SK-N-SH treated with all-trans-retinoic acid at 6 μM for 48 hours (cell line): ENCODE results near the gene F7.

Source experiments
- ATAC-seq: fragments of 200-7000 bp; cut with Tn5 transposase; 3 replicates; pipeline ENCODE4 v1.9.1; 2020; ENCODE audit warnings: mild to moderate bottlenecking, moderate library complexity
- ARNTL ChIP-seq: fragments of 450-650 bp; formaldehyde crosslinking; IDR thresholded peaks from 2 replicates; pipeline ENCODE4 v1.5.0; 2020; ENCODE audit warnings: low read depth, mild to moderate bottlenecking, moderate library complexity, borderline replicate concordance
- BACH2 ChIP-seq: fragments of 250-450 bp; sonication (Bioruptor Pico); IDR thresholded peaks from 2 replicates; pipeline ENCODE4 v1.9.0; 2021; ENCODE audit warnings: mild to moderate bottlenecking, borderline replicate concordance
- CREB5 ChIP-seq: fragments of 250-450 bp; sonication (Bioruptor Pico); IDR thresholded peaks from 2 replicates; pipeline ENCODE4 v1.5.1; 2020; ENCODE audit warnings: low read depth, mild to moderate bottlenecking, moderate library complexity
- CSDC2 ChIP-seq: fragments of 250-450 bp; sonication (Bioruptor Pico); IDR thresholded peaks from 2 replicates; pipeline ENCODE4 v1.5.0; 2020; ENCODE audit warnings: mild to moderate bottlenecking, moderate library complexity
- CSRNP3 ChIP-seq: fragments of 250-450 bp; sonication (Bioruptor Pico); IDR thresholded peaks from 2 replicates; pipeline ENCODE4 v1.5.1; 2021; ENCODE audit warnings: mild to moderate bottlenecking, moderate library complexity
- ESRRG ChIP-seq: fragments of 250-450 bp; sonication (Bioruptor Pico); IDR thresholded peaks from 2 replicates; pipeline ENCODE4 v1.6.1; 2021; ENCODE audit warnings: mild to moderate bottlenecking
- GLIS3 ChIP-seq: fragments of 250-450 bp; sonication (Bioruptor Pico); IDR thresholded peaks from 2 replicates; pipeline ENCODE4 v1.5.0; 2020; ENCODE audit warnings: mild to moderate bottlenecking, moderate library complexity
- ISL1 ChIP-seq: fragments of 250-450 bp; sonication (Bioruptor Pico); IDR thresholded peaks from 2 replicates; pipeline ENCODE4 v2.1.2; 2022; ENCODE audit warnings: mild to moderate bottlenecking, moderate library complexity
- PATZ1 ChIP-seq: fragments of 250-450 bp; sonication (Bioruptor Pico); IDR thresholded peaks from 2 replicates; pipeline ENCODE4 v1.8.0; 2020; ENCODE audit warnings: mild to moderate bottlenecking, moderate library complexity, borderline replicate concordance
- POU6F1 ChIP-seq: fragments of 250-450 bp; sonication (Bioruptor Pico); IDR thresholded peaks from 2 replicates; pipeline ENCODE4 v1.8.0; 2021; ENCODE audit warnings: low read depth, mild to moderate bottlenecking, moderate library complexity, borderline replicate concordance
- PPARA ChIP-seq: fragments of 250-450 bp; sonication (Bioruptor Pico); IDR thresholded peaks from 2 replicates; pipeline ENCODE4 v1.5.0; 2020; ENCODE audit warnings: mild to moderate bottlenecking, borderline replicate concordance
- RARB ChIP-seq: fragments of 250-450 bp; sonication (Bioruptor Pico); IDR thresholded peaks from 2 replicates; pipeline ENCODE4 v1.8.0; 2021; ENCODE audit warnings: mild to moderate bottlenecking, moderate library complexity
- TOX ChIP-seq: fragments of 250-450 bp; sonication (Bioruptor Pico); IDR thresholded peaks from 2 replicates; pipeline ENCODE4 v1.8.0; 2021; ENCODE audit warnings: mild to moderate bottlenecking, moderate library complexity, borderline replicate concordance
- TSHZ2 ChIP-seq: fragments of 250-450 bp; sonication (Bioruptor Pico); IDR thresholded peaks from 2 replicates; pipeline ENCODE4 v1.5.0; 2020; ENCODE audit warnings: mild to moderate bottlenecking, moderate library complexity
- ZFP3 ChIP-seq: fragments of 250-450 bp; sonication (Bioruptor Pico); IDR thresholded peaks from 2 replicates; pipeline ENCODE4 v1.5.0; 2020; ENCODE audit warnings: mild to moderate bottlenecking, moderate library complexity
- ZFP30 ChIP-seq: fragments of 450-650 bp; formaldehyde crosslinking; IDR thresholded peaks from 2 replicates; pipeline ENCODE4 v1.5.0; 2022; ENCODE audit warnings: mild to moderate bottlenecking, moderate library complexity
- ZNF565 ChIP-seq: fragments of 450-650 bp; formaldehyde crosslinking; conservative IDR thresholded peaks from 2 replicates; pipeline ENCODE4 v1.5.0; 2020; ENCODE audit warnings: low read depth, mild to moderate bottlenecking, moderate library complexity
- ZNF70 ChIP-seq: fragments of 450-650 bp; formaldehyde crosslinking; IDR thresholded peaks from 2 replicates; pipeline ENCODE4 v1.5.0; 2020; ENCODE audit warnings: mild to moderate bottlenecking, moderate library complexity
- ZNF8 ChIP-seq: fragments of 450-650 bp; formaldehyde crosslinking; IDR thresholded peaks from 2 replicates; pipeline ENCODE4 v1.5.0; 2020; ENCODE audit warnings: mild to moderate bottlenecking, moderate library complexity

The F7 gene

GRCh38 chr13:113150550-113151365, 45.2 kb downstream of the F7 start:
- ATAC-seq, result no peak
- TF ChIP-seq ZFP30 (CRISPR knock-in tag), result no peak
- TF ChIP-seq POU6F1, result no peak
- TF ChIP-seq ZNF8 (CRISPR knock-in tag), result no peak
- no peak for TF ChIP-seq ZFP3
- no peak for TF ChIP-seq RARB (CRISPR knock-in tag)
- TF ChIP-seq PPARA (CRISPR knock-in tag), result no peak
- TF ChIP-seq, all 23 proteins: peak for 0

- no peak for ATAC-seq
- TF ChIP-seq ISL1 (CRISPR knock-in tag) (no peak), CSDC2 (no peak), ESRRG (CRISPR knock-in tag) (no peak), PATZ1 (CRISPR knock-in tag) (no peak), CSRNP3 (CRISPR knock-in tag) (no peak), ARNTL (CRISPR knock-in tag) (no peak), TOX (CRISPR knock-in tag) (no peak)
These were observed 46.4 kb downstream of the F7 start for GRCh38 chr13:113151745-113152690.

- ATAC-seq, result no peak
- TF ChIP-seq GLIS3 (CRISPR knock-in tag) (no peak), ISL1 (CRISPR knock-in tag) (no peak), ZFP30 (CRISPR knock-in tag) (no peak)
These were observed 47.0 kb downstream of the F7 start for GRCh38 chr13:113152691-113152983.

- peak; percentile 63 for ATAC-seq
- no peak for TF ChIP-seq GLIS3 (CRISPR knock-in tag)
- TF ChIP-seq TSHZ2 (CRISPR knock-in tag), result no peak
- no peak for TF ChIP-seq ZNF565
- no peak for TF ChIP-seq ZNF8 (CRISPR knock-in tag)
- TF ChIP-seq ZFP30 (CRISPR knock-in tag), result no peak
- no peak for TF ChIP-seq CSRNP3 (CRISPR knock-in tag)
- TF ChIP-seq BACH2 (CRISPR knock-in tag), result no peak
- no peak for TF ChIP-seq ESRRG (CRISPR knock-in tag)
- no peak for TF ChIP-seq PATZ1 (CRISPR knock-in tag)
- TF ChIP-seq ARNTL (CRISPR knock-in tag), result no peak
- no peak for TF ChIP-seq PPARA (CRISPR knock-in tag)
- TF ChIP-seq ISL1 (CRISPR knock-in tag), result no peak
- TF ChIP-seq CREB5 (CRISPR knock-in tag), result no peak
- TF ChIP-seq ZNF70 (CRISPR knock-in tag), result no peak
- TF ChIP-seq ZFP3, result no peak
These were observed 47.6 kb downstream of the F7 start for GRCh38 chr13:113152984-113153809.
